GM15510 (cell line): ENCODE results near the gene TEKT5.

Source experiments
- POLR2A ChIP-seq: IDR thresholded peaks from 3 replicates; pipeline ENCODE4 v1.6.1; 2011; ENCODE audit warnings: borderline replicate concordance; ENCODE audit not compliant: insufficient read length; ENCODE audit errors: extremely low read depth

The TEKT5 gene

DNA sequence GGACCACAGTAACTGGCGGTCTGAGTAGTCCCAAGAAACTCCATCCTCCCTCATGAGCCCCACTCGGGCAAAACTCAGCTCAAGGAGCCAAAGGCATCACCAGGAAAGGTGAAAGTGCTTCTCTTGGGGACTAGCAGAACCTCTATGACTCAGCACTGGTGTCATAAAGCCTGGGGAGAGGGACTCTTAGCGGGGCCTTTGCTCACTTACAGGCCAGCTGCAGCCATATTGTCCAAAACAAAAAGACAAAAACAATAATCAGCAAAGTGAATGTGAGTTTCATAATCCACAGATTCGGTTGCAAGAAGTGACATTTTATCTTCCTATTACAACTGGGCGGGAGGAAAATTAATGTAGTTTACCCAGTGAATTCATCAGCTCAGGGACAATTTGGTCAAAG is at the start of gene TEKT5:
TSS of gene TEKT5 (minus strand) at position 101 of the 400 bp plus-strand sequence. CDS start at position 44, 57 bp downstream.
- TF ChIP-seq POLR2A: no peak

DNA sequence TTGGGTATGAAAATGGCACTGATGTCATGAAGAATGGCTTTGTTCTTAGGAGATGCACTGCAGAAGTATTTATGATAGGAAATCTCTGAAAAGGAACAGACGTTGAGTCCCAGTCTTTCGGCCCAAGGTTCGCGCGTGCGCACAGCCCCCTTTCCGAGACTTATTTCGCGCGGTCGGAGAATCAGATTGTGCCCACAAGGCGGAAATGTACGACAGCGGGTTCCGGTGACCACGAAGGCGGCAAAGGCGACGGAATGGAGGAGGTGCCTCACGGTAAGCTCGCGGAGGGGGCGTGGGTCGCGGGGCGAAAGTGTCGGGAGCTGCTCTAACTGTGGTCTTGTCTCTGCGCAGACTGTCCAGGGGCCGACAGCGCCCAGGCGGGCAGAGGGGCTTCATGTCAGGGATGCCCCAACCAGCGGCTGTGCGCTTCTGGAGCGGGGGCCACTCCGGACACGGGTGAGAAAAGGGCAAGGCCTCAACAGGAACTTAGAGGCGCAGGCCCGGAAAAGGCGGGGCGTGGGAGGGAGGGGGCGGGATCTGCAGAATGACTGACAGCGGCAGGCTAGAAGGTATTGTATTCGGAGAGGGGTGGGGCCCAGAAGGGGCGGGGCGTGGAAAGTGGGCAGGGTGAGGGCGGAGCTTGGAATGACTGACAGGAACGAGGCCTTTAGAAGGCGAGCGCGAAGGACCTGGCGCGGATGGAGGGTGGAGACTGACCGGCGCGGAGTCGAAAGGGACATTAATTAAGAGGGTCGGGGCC is 49.1 kb upstream of the TEKT5 start, which contains the start of gene NUBP1:
TSS of gene NUBP1 (plus strand) at position 233 of the 760 bp plus-strand sequence. CDS start at position 255, 22 bp downstream.
- TF ChIP-seq POLR2A: peak; percentile 81

DNA sequence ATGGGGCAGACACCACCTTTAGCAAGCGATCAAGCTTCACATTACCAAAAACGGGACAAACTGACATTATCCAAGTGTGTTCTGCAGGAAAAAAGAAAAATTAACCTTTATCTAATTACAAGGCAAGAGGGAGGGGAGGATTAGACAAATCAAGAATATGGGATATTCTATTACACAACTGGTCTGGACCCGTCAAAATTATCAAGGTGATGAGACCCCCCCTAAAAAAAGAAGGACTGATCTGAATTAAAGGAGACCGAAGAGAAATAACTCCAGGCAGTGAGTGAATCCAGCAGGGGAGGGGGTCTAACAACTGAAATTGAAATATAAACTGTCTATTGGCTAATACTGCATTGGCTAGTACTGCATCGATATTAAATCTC is 48.5 kb upstream of the TEKT5 start:
- TF ChIP-seq POLR2A: no peak

DNA sequence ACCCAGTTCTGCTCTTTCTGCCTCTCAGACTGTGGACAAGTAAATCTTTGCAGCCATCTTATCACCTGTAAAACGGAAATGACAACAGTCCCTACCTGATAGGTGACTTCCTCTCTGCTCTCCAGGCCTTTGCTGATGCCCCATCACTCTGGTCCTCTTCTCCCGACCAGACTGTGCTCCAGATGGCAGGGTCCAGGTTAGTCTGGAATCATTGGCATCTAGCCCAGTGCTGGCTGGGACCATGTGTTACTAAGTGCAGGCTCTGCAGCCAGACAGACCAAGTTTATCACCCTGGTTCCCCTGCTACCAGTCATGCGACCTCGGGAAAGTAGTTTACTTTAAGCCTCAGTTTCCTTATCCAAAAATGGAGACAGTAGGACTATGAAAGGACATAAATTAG is 47.1 kb upstream of the TEKT5 start:
- TF ChIP-seq POLR2A: no peak

DNA sequence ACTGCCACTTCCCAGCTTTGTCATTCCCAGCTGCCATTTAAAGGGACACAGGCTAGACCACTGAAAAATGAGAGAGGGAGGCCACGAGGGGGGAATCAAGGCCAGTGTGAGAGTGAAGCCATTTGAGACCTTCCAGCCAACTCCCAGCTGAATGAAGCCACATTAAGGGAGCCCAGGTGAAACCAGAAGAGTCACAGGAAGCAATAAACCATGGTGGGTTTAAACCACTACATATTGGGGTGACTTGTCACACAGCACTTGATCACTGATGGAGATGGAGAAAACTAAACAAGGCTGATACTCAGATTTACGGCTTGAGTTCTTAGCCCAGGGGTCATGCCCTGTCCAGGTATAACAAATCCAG is 46.1 kb upstream of the TEKT5 start:
- TF ChIP-seq POLR2A: no peak

DNA sequence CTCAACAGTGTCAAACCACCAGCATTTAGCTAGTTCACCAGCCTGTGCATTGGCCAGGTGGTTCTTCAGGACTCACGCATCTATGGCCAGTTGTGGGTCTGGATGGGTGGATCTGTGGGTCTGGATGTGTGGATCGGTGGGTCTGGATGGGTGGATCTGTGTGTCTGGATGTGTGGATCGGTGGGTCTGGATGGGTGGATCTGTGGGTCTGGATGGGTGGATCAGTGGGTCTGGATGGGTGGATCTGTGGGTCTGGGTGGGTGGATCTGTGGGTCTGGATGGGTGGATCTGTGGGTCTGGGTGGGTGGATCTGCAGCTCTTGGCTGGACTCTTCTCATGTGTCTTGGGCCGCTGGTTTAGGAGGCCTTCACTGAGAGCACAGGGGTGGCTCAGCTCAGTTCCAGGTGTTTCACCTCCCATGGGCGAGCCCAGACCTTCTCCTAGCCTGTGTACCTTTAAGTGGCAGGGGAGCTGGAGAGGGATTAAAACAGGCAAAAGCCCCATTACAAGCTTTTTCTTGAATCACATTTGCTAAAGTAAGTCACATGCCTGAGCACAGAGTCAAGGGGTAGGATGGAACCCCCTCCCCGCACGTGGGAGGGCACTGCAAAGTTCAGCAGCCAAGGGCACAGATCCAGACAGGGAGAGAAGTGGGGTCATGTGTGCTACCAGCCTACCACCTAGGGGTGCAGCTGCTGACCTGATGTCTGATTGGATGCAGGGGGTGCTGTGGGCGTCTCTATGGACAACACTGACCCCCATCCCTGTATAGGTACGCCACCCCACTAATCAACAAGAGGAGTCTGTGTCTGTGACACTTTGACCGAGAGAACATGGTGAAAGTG is 45.5 kb upstream of the TEKT5 start:
- TF ChIP-seq POLR2A: no peak

DNA sequence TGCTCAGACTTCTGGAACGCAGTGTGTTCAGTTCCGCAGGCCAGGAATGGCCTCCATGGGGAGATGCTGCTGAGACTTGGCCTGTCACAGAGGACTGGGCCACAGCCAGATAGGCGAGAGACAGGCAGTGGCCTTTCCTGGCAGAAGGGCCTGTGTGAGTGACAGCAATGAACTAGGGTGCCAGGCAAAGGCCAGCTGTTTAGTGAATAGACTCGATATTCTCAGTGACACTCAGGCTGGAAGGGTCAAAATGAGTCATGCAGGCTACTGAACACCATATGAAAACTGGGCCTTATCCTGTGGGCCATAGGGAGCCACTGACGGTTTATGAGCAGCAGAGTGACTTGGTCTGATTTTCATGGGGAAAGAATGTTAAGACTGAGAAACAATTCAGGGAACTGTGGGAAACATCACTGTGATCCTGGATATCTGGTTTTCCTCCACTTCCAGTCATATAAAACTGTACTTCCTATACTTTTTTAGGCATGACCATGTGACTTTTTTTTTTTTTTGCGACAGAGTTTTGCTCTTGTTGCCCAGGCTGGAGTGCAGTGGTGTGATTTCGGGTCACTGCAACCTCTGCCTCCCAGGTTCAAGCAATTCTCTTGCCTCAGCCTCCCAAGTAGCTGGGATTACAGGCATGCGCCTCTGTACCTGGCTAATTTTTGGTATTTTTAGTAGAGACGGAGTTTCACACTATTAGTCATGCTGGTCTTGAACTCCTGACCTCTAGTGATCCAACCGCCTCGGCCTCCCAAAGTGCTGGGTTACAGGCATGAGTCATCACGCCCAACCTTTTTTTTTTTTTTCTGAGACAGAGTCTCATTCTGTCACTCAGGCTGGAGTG is 43.7 kb upstream of the TEKT5 start:
- no peak for TF ChIP-seq POLR2A

DNA sequence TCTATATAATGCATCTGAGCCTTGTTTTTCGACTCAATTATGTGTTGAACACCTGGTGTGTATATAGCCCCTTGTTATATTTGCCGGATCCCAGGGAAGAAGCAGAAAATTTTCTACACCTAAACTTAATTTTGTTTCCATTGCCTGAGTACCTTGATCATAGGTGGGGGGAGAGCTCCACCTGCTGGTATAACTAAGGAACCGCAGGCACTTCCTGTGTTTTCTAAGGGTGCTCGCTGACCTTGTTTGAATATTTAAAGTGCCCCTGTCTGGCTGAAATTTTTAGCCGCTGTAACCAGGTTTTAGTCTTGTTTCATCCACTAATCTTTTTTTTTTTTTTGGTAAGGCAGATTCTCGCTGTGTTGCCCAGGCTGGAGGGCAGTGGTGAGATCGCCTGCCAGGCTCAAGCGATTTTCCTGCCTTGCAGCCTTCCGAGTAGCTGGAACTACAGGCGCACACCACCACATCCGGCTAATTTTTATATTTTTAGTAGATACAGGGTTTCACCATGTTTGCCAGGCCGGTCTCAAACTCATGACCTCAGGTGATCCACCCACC is 42.4 kb upstream of the TEKT5 start:
- TF ChIP-seq POLR2A: no peak

DNA sequence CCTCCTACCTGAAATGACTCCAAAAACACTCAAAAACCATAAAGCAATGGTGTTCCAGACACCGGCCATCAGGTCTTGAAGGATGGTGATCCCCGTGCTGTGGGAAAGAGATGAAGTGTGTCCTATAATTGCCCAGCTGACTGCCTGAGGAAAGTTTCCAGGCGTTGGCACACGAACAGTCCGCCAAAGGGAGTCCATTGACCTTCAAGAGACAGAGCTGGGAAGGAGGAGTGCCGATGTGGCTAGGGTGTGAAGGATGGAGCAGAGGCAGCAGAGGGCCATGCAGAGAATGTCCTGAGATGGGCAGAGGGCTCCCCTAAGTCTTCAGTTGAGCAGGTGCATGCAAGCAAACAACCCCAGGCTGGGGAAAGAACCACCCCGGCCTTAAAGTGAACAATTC is 37.1 kb upstream of the TEKT5 start:
- TF ChIP-seq POLR2A: no peak

DNA sequence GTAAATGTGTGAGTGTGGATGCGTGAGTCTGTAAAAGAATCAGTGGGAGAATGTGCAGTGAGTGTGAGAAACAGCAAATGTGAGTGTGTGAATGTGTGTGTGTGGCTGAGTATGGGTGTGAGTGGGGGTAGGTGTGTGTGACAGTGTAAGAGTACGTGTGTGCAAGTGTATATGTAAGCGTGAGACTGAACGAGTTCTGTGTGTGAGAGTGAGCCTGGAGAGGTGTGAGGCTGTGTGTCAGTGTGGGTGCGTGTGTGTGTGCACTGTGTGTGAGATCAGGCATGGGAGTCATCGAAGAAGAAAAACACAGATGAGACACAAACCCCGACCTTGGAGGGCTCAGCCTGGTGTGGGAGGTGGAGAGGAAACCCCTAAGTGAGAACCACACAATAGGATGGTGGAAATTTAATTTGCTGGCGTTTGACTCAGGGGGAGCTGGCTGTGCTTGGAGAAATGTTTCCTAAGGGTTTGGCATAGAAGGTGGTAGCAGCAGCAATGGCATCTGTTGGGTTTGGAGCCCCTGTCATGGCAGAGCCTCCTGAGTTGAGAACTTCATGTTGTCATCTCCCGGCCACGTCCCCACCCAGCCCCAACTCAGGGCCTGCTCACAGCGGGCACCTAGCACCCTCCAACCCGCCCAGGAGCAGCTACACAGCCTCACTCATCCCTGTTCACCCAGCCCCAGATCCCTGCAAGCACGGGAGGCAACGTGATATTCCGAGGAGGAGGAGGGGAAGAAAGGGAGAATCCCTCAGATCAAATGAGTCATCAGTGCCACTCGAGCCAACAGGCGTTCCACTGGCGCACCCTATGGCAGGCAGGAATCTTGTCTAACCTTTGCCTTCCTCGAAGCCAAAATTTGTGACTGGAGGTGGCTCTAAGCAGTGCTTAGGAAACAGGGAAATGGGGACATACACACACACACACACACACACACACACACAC is 34.6 kb upstream of the TEKT5 start:
- no peak for TF ChIP-seq POLR2A

DNA sequence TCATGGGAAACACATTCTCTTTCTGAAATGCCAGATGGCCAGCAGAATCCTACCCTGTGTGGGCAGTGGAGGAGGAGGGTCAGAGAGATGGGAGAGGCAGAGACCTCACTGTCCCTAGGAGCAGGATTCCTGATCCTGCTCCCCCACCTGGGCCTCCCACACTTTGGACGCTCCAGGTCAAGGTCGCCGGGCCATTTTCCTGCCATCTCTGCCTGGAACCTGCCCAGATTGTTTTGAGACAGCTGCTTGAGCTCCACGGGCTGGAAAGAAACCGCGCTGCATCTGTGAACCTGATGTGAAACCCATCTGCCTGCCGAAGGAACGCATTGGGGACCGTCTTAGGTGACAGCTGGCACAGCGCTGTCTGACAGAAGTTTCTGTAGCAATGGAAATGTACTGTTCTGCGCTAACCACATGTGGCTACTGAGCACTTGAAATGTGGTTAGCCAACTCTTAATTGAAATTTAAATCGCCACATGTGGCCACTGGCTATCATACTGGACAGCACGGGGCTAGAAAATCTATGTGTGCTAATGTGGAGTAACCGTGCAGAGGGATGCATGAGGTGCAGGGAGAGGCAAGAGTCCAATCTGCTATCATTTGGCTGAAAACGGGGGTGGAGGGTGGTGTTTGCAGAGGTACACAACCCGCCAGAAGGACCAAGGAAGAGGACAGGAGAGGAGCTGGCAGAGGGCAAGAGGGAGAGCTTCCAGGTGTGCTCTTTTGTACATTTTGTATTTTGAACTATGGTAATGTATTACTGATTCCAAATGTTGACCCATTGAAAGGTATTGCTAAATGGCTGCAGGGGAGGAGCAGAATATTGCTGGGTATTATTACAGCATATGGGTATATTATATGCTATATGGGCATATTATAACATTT is 33.5 kb upstream of the TEKT5 start:
- TF ChIP-seq POLR2A: no peak

DNA sequence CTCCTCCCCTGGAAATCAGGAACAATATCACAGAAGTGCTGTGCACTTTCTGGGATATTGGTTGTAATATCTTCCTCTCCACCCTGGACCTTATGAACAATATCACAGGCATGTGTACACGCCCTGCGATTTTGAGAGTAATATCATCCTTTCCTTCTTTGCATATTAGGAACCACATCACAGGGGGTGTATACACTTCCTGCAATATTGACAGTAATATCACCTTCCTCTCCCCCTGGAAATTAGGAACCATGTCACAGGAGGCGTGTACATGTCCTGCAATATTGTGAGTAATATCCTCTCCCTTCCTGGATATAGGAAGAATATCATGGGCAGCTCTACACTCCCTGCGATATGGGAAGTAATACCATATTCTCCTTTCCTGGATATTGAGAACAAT is 14.2 kb upstream of the TEKT5 start:
- no peak for TF ChIP-seq POLR2A

DNA sequence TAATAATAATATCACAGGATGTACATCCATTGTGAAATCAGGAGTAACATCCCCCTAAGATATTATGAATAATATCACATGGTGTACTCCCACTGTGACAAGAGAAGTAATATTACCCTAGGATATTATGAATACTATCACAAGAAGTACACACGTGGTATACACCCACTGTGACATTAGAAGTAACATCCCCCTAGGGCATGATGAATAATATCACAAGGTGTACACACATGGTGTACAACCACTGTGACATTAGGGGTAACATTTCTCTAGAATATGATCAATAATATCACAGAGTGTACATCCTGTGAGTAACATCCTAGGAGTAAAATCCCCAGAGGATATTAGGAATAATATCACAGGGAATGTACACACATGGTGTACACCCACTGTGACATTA is 5.0 kb upstream of the TEKT5 start:
- no peak for TF ChIP-seq POLR2A
